Panc1 (cell line): ENCODE results near the gene FTMT. TPM values are rescaled to one million over a fixed set of nuclear protein-coding genes. Genes with fewer than 3 reads are reported as not detected.
"Not testable (repeated sequence)": the region's sequence is repeated elsewhere in the genome, so short reads cannot be mapped to it uniquely, and the experiment has no call there.

Source experiments
- ATAC-seq: fragments of 200-7000 bp; cut with Tn5 transposase; 2 replicates; pipeline ENCODE4 v1.9.1; 2020; ENCODE audit warnings: mild to moderate bottlenecking, moderate library complexity
- Bru-seq: library from RNA; stranded (reverse); fragments of 400-500 nt; gene quantifications from one replicate; lab custom pipeline; 2021; lab: Mats Ljungman, UMichigan
- BruChase-seq, 2 experiments: library from RNA; stranded (reverse); fragments of 400-500 nt; gene quantifications; one replicate each; lab custom pipeline; 2021; lab: Mats Ljungman, UMichigan
- BruUV-seq: library from RNA; stranded (reverse); fragments of 400-500 nt; replicated peaks from 2 replicates; lab custom pipeline; 2021; lab: Mats Ljungman, UMichigan
- CTCF ChIA-PET: fragments of 300-600 bp; sonication (Branson Sonifier 250); formaldehyde crosslinking; loops from one replicate; lab custom pipeline; 2022; ENCODE audit warnings: antibody characterized with exemption; lab: Charles Lee
- POLR2A ChIA-PET: fragments of 300-600 bp; sonication (Branson Sonifier 250); formaldehyde crosslinking; loops from one replicate; lab custom pipeline; 2022; ENCODE audit warnings: antibody characterized with exemption; lab: Charles Lee
- DNase-seq: peaks from one replicate; pipeline ENCODE4 v3.0.0-alpha.2; 2010; ENCODE audit warnings: low read depth, low spot score
- H3K27ac ChIP-seq: 2 replicates; pipeline ENCODE4 v1.5.1; 2011; ENCODE audit warnings: mild to moderate bottlenecking, low read length, inconsistent platforms
- H3K27me3 ChIP-seq: fragments of 200-500 bp; sonication (Bioruptor generic); 2 replicates; pipeline ENCODE4 v1.6.0; 2014; ENCODE audit warnings: low read length, inconsistent platforms; ENCODE audit not compliant: control insufficient read depth, insufficient read depth
- H3K36me3 ChIP-seq: fragments of 200-500 bp; sonication (Bioruptor generic); 2 replicates; pipeline ENCODE4 v1.5.1; 2014; ENCODE audit warnings: inconsistent platforms, mild to moderate bottlenecking, low read length, moderate library complexity; ENCODE audit not compliant: control insufficient read depth, insufficient read depth
- H3K4me1 ChIP-seq: 2 replicates; pipeline ENCODE4 v1.5.1; 2011; ENCODE audit warnings: inconsistent platforms, mild to moderate bottlenecking, low read length, moderate library complexity; ENCODE audit not compliant: control insufficient read depth, insufficient read depth
- H3K4me3 ChIP-seq, 2 experiments: 2 replicates each; pipeline ENCODE4 v1.5.1; 2011 to 2012; ENCODE audit warnings: low read depth in 2 of 2, low read length in 2 of 2, mild to moderate bottlenecking in 2 of 2, inconsistent platforms in 1 of 2, moderate library complexity in 1 of 2
- H3K9me3 ChIP-seq: fragments of 200-500 bp; sonication (Bioruptor generic); 2 replicates; pipeline ENCODE4 v1.5.1; 2014; ENCODE audit warnings: low read depth, mild to moderate bottlenecking, inconsistent platforms, low read length, moderate library complexity; ENCODE audit not compliant: control insufficient read depth, insufficient read depth
- CTCF ChIP-seq: fragments of 450-650 bp; IDR thresholded peaks from 2 replicates; pipeline ENCODE4 v1.5.1; 2017; ENCODE audit warnings: mild to moderate bottlenecking
- POLR2AphosphoS5 ChIP-seq: IDR thresholded peaks from 2 replicates; pipeline ENCODE4 v1.6.1; 2012; ENCODE audit warnings: mild to moderate bottlenecking, low read depth, low read length, moderate library complexity
- REST ChIP-seq, 2 experiments: IDR thresholded peaks; 2 replicates each; pipeline ENCODE4 v1.6.1; 2011 to 2012; ENCODE audit warnings: low read depth in 2 of 2, control low read depth in 1 of 2, low read length in 1 of 2, mild to moderate bottlenecking in 1 of 2, moderate library complexity in 1 of 2; ENCODE audit not compliant: insufficient read depth in 1 of 2
- SIN3A ChIP-seq: IDR thresholded peaks from 2 replicates; pipeline ENCODE4 v1.6.1; 2012; ENCODE audit warnings: low read depth, mild to moderate bottlenecking, low read length, moderate library complexity, borderline replicate concordance; ENCODE audit not compliant: insufficient read depth
- TCF7L2 ChIP-seq: IDR thresholded peaks from 2 replicates; pipeline ENCODE4 v1.6.1; 2011; ENCODE audit warnings: mild to moderate bottlenecking, low read depth, low read length, inconsistent platforms
- in situ Hi-C: cut with HindIII; loops from 2 replicates; pipeline ENCODE4 v1.10.0; 2016; ENCODE audit warnings: low sequenced_read_pairs, low pct_unique_long_range_greater_than_20kb
- intact Hi-C: fragments of 100-400 bp; cut with micrococcal nuclease; formaldehyde crosslinking; loops from one replicate; pipeline ENCODE4 v1.10.0; 2022; ENCODE audit not compliant: unreplicated experiment
- long read RNA-seq: library from polyadenylated mRNA; unstranded; transcript quantifications from one replicate; pipeline ENCODE4 v2.0.0, GENCODE V29; 2021; ENCODE audit not compliant: unreplicated experiment
- polyA plus RNA-seq: library from polyadenylated mRNA; unstranded; fragments of >200 nt; gene quantifications from one replicate; pipeline ENCODE4 v1.2.1, GENCODE V29; 2012; ENCODE audit warnings: missing spikeins; ENCODE audit not compliant: insufficient read length
- total RNA-seq: library from RNA; stranded (reverse); gene quantifications from one replicate; pipeline ENCODE4 v1.2.1, GENCODE V29; 2021; ENCODE audit not compliant: unreplicated experiment

Gene FTMT
- total RNA-seq (not detected), Bru-seq, nascent RNA (not detected), BruChase-seq, experiment 1, labeled RNA remaining after a 2-hour chase (not detected), BruChase-seq, experiment 2, labeled RNA remaining after a 6-hour chase (not detected)
- polyA plus RNA-seq, result not detected
- long read RNA-seq, result 0 reads

GRCh38 chr5:121851643-121852574 is at the start of gene FTMT:
Gene FTMT (plus strand): TSS chr5:121851882. CDS start chr5:121851964, 82 bp downstream.
- Histone ChIP-seq H3K4me1 (no peaks in the 10 kb centered on the region), H3K9me3 (no peaks in the 10 kb centered on the region), H3K4me3 (no peak within 1 kb of the TSS), H3K27me3 (0 out of 2 replicates have a peak, but pooled peaks cover 2% of the 10 kb centered on the region), H3K27ac (no peak within 1 kb of the TSS), H3K36me3 (no peaks in the 10 kb centered on the region)
- ATAC-seq (no peak), DNase-seq (no peak)
- in situ Hi-C loops (no loop called here), intact Hi-C loops (no loop called here)
- ChIA-PET CTCF (no interaction called here), POLR2A (no interaction called here)
- BruUV-seq, result no TSS peak
- TF ChIP-seq CTCF, result no peak
- no peak for TF ChIP-seq REST (IDR thresholded peaks at IDR 0.05; ENCODE audit: insufficient read depth in 1 of 2, low read depth in 2 of 2, low read length in 1 of 2)

GRCh38 chr5:121805251-121805650 is 46.4 kb upstream of the FTMT start:
- in situ Hi-C loops, intact Hi-C loops, ATAC-seq, H3K4me1 ChIP-seq, BruUV-seq, H3K27me3 ChIP-seq, DNase-seq, H3K4me3 ChIP-seq, POLR2A ChIA-PET, CTCF ChIA-PET, H3K27ac ChIP-seq, H3K9me3 ChIP-seq, H3K36me3 ChIP-seq: not testable (repeated sequence)

- in situ Hi-C loops (no loop called here), intact Hi-C loops (no loop called here)
- ATAC-seq, result no peak
- ChIA-PET POLR2A (no interaction called here), CTCF (no interaction called here)
- BruUV-seq, result no TSS peak
- Histone ChIP-seq H3K36me3 (no peaks in the 10 kb centered on the region), H3K4me3 (no peak overlapping the region), H3K9me3 (no peaks in the 10 kb centered on the region), H3K27me3 (no peaks in the 10 kb centered on the region), H3K4me1 (no peaks in the 10 kb centered on the region), H3K27ac (no peak overlapping the region)
- no peak for DNase-seq
- TF ChIP-seq REST (IDR thresholded peaks at IDR 0.05; ENCODE audit: insufficient read depth in 1 of 2, low read depth in 2 of 2, low read length in 1 of 2) (no peak), CTCF (no peak), TCF7L2 (no peak), SIN3A (no peak), POLR2AphosphoS5 (no peak)
Measured at GRCh38 chr5:121805911-121806310, 45.8 kb upstream of the FTMT start.
